HepG2 (cell line): ENCODE measurements around the gene SLC45A2. TPM values are rescaled to one million over a fixed set of nuclear protein-coding genes. Genes with fewer than 3 reads are reported as not detected.

ENCODE experiments used
- ZNF746 ChIP-seq: sonication (generic); formaldehyde crosslinking; IDR thresholded peaks from 2 replicates; pipeline ENCODE4 v1.8.0; 2022; ENCODE audit warnings: mild to moderate bottlenecking, missing genetic modification reagents
- polyA plus RNA-seq, 8 experiments: library from polyadenylated mRNA; depleted of rRNA in 3 of 8; stranded (reverse) in 7 of 8; unstranded in 1 of 8; fragments of >200 nt; fragmentation: Illumina TruSeq in 4 of 8; extraction: Trizol in 4 of 8; gene quantifications; 2 replicates each; pipeline versions ENCODE4 v1.2.1 to v1.2.3, GENCODE V29; 2011 to 2016; ENCODE audit warnings: low read depth in 4 of 8, missing spikeins in 1 of 8, mixed read lengths in 1 of 8; ENCODE audit not compliant: insufficient read depth in 1 of 8
- total RNA-seq, 5 experiments: library from RNA; depleted of rRNA; stranded (reverse); fragments of >200 nt; fragmentation: Illumina TruSeq; extraction: Trizol; gene quantifications; 2 replicates each; pipeline ENCODE4 v1.2.3, GENCODE V29; 2016; ENCODE audit warnings: low read depth in 1 of 5
- TF ChIP-seq, protein P1 (sequence below): sonication (generic); formaldehyde crosslinking; IDR thresholded peaks from 2 replicates; pipeline ENCODE4 v1.4.0; 2020; ENCODE audit warnings: mild to moderate bottlenecking, missing genetic modification reagents
- TF ChIP-seq, protein P2 (sequence below): sonication (generic); formaldehyde crosslinking; IDR thresholded peaks from 2 replicates; pipeline ENCODE4 v1.8.0; 2022; ENCODE audit warnings: mild to moderate bottlenecking, missing genetic modification reagents
- TF ChIP-seq, protein P3 (sequence below): sonication (generic); formaldehyde crosslinking; IDR thresholded peaks from 2 replicates; pipeline ENCODE4 v1.9.0; 2022; ENCODE audit warnings: low read depth, missing genetic modification reagents

The SLC45A2 gene
- total and polyA plus RNA-seq, 2 of the 13 experiments (the other 11 are each of a cell fraction or from before 2014, with no cell fraction given) = 0.22 to 0.24 TPM

DNA sequence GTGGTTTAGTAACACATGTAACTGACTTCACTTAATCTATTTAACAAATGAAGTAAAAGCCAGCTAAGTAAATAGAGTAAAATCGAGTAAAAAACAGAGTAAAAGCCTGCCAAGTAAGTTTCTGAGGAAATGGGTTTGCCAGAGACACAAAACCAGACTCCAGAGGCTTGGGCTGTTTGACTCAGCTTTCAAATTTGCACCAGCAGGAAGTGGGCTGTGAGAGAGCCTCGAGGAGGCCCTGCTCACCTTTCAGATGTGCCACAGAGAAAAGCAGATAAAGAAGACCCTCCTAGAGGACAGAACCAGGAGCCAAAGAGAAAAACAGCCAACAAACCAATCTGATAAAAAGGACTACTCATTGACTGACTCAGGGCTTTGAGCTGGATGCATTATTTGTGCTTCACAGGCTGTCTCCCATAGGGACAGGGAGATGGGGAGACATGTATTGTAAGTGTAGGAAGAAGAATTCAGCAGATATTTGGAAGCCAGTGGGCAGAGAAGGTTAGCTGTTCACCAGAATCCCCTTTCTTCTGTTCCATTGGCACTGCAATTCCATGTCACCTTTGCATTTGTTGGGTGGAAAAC lies 37.7 kb upstream of the SLC45A2 start (continued):
- TF ChIP-seq, protein P1, sequence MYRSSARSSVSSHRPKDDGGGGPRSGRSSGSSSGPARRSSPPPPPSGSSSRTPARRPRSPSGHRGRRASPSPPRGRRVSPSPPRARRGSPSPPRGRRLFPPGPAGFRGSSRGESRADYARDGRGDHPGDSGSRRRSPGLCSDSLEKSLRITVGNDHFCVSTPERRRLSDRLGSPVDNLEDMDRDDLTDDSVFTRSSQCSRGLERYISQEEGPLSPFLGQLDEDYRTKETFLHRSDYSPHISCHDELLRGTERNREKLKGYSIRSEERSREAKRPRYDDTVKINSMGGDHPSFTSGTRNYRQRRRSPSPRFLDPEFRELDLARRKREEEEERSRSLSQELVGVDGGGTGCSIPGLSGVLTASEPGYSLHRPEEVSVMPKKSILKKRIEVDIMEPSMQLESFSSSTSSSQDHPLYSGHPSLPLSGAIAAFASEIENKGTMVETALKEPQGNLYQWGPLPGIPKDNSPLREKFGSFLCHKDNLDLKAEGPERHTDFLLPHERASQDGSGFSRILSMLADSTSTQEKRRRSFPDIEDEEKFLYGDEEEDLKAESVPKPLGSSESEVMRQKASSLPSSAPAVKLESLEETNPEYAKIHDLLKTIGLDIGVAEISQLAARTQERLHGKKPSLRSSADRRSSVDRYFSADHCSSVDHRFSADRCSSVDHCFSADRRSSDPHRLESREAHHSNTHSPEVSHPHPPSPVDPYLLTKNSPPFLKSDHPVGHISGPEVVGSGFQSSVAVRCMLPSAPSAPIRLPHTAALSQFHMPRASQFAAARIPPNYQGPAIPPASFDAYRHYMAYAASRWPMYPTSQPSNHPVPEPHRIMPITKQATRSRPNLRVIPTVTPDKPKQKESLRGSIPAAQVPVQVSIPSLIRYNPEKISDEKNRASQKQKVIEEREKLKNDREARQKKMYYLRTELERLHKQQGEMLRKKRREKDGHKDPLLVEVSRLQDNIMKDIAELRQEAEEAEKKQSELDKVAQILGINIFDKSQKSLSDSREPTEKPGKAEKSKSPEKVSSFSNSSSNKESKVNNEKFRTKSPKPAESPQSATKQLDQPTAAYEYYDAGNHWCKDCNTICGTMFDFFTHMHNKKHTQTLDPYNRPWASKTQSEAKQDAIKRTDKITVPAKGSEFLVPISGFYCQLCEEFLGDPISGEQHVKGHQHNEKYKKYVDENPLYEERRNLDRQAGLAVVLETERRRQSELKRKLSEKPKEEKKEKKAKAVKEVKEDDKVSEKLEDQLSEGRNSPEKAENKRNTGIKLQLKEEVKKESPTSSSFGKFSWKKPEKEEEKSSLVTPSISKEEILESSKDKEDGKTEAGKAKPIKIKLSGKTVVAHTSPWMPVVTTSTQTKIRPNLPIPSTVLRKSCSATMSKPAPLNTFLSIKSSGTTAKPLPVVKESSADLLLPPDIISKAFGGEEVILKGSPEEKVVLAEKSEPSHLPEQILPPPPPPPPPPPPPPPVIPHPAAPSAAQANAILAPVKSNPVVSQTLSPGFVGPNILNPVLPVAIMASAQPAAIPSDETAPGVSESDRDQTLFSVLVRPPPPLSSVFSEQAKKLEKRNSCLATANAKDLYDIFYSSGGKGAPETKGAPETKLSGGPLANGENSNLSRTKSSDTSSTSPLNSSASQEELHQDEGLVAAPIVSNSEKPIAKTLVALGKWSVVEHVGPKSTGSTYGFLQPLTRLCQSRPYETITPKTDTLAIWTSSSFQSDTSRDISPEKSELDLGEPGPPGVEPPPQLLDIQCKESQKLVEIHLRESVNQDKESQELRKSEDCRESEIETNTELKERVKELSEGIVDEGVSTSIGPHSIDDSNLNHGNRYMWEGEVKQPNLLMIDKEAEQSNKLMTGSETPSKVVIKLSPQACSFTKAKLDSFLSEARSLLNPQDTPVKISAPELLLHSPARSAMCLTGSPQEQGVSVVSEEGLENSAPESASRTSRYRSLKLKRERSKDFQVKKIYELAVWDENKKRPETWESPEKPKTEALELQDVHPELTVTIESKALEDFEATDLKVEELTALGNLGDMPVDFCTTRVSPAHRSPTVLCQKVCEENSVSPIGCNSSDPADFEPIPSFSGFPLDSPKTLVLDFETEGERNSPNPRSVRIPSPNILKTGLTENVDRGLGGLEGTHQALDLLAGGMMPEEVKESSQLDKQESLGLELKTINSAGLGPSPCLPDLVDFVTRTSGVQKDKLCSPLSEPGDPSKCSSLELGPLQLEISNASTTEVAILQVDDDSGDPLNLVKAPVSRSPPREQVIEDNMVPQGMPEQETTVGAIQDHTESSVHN (CRISPR knock-in tag) = no peak
- TF ChIP-seq, protein P2, sequence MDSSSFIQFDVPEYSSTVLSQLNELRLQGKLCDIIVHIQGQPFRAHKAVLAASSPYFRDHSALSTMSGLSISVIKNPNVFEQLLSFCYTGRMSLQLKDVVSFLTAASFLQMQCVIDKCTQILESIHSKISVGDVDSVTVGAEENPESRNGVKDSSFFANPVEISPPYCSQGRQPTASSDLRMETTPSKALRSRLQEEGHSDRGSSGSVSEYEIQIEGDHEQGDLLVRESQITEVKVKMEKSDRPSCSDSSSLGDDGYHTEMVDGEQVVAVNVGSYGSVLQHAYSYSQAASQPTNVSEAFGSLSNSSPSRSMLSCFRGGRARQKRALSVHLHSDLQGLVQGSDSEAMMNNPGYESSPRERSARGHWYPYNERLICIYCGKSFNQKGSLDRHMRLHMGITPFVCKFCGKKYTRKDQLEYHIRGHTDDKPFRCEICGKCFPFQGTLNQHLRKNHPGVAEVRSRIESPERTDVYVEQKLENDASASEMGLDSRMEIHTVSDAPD (CRISPR knock-in tag) = no peak
- TF ChIP-seq, protein P3, sequence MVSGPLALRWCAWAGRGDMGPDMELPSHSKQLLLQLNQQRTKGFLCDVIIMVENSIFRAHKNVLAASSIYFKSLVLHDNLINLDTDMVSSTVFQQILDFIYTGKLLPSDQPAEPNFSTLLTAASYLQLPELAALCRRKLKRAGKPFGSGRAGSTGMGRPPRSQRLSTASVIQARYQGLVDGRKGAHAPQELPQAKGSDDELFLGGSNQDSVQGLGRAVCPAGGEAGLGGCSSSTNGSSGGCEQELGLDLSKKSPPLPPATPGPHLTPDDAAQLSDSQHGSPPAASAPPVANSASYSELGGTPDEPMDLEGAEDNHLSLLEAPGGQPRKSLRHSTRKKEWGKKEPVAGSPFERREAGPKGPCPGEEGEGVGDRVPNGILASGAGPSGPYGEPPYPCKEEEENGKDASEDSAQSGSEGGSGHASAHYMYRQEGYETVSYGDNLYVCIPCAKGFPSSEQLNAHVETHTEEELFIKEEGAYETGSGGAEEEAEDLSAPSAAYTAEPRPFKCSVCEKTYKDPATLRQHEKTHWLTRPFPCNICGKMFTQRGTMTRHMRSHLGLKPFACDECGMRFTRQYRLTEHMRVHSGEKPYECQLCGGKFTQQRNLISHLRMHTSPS (CRISPR knock-in tag) = no peak
- no peak for TF ChIP-seq ZNF746 (CRISPR knock-in tag)
